Activated CD8-positive, alpha-beta memory T cell treated with anti-CD3 and anti-CD28 coated beads, Interleukin-2, amount 50 U/mL, for 1 hour (primary cell): ENCODE measurements around the gene RPN2.

Experiments used
- DNase-seq: peaks from one replicate; pipeline ENCODE4 v3.0.0-alpha.2; 2020; ENCODE audit errors: extremely low read depth

The RPN2 gene

DNA sequence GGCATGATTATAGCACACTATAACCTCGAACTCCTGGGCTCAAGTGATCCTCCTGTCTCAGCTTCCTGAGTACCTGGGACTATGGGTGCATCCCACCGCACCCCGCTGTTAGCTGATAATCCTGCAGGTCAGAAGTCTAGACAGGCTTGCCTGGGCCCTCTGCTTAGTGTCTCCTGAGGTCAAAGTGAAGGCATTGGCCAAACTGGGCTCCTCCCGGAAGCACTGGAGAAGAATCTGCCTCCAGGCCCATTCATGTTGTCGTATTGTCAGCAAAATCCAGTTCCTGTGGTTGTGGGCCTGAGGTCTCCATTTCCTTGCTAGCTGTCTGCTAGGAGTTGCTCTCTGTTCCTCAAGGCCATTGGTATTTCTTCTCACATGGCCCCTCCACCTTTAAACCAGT lies 6.6 kb downstream of the RPN2 start:
- no peak for DNase-seq

GRCh38 chr20:37188787-37189186 lies 9.7 kb downstream of the RPN2 start:
- DNase-seq: no peak

GRCh38 chr20:37189416-37190016 lies 10.4 kb downstream of the RPN2 start:
- DNase-seq: no peak

DNA sequence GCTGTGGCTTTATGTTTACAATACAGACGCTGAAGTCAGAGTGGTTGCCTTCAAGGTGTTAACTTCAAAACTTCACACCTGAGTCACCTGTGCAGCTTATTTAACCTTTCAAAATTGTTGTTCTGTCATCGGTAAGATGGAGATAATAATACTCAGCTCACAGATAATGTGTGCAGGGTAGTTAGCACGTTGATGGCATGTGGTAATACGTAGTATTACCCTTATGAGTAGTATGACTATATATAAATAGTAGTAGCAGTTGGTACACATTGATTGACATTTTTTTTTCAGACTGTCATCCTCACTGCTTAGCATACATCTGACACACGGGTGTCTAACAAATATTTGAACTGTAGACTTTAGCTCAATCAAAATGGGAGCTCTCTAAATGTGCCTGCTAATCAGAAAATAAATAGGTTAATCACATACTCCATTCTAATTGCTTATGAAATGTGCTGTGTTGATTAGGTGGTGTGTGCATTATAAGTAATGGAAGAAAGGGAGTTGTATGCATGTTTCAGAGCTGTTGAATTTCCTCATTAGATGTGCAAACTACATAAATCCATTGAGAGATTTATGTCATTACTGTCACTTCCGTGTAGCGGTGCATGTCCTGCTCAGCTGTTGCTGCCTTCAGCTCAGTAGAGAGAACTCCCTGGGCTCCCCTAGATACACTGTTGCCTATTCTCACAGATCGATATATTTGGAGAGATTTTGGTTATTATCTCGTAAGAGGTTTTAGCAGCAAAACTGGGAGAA lies 11.4 kb downstream of the RPN2 start:
- DNase-seq: no peak

- no peak for DNase-seq
Measured at GRCh38 chr20:37192137-37192854, 13.2 kb downstream of the RPN2 start.

DNA sequence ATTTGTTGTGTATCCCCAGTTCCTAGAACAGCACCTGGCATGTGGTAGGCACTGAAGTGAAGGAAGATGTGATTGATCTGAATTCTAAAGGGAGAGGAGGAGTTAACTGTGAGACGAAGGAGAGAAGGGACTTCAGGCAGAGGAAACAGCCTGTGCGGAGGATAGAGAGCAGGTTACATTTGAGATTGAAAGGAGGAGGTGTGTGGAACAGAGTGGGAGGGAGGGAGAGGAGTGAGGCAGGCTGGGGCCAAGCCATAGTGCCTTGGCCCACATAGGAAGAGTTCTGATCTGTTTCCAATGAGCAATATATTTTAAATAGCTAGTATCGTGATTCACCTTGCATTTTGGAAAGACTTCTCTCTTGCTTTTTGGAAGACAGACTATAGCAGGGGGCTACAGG lies 14.1 kb downstream of the RPN2 start:
- DNase-seq: no peak

- no peak for DNase-seq
Measured at GRCh38 chr20:37193821-37194220, 14.7 kb downstream of the RPN2 start.

- no peak for DNase-seq
Measured at GRCh38 chr20:37194621-37195417, 15.7 kb downstream of the RPN2 start.

GRCh38 chr20:37198932-37199660 lies 20.0 kb downstream of the RPN2 start:
- DNase-seq: no peak

DNA sequence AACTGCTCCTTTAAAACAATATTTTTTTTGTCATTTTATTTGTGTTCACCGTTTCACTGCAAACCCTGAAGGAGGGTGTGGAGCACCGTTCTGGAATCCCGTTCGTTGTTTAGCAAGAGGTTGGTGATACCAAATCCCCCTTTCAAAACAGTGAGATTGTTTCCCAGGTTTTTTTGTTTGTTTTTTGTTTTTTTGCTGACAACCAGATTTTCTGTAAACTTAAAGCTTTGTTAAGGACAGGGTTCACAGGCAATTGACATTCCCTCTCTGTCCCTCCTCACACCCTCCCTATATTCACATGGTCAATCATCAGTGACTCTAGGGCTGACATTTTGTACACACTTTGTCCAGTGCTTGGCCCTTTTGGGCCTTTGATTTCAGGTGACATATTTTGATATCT lies 21.2 kb downstream of the RPN2 start:
- no peak for DNase-seq

DNA sequence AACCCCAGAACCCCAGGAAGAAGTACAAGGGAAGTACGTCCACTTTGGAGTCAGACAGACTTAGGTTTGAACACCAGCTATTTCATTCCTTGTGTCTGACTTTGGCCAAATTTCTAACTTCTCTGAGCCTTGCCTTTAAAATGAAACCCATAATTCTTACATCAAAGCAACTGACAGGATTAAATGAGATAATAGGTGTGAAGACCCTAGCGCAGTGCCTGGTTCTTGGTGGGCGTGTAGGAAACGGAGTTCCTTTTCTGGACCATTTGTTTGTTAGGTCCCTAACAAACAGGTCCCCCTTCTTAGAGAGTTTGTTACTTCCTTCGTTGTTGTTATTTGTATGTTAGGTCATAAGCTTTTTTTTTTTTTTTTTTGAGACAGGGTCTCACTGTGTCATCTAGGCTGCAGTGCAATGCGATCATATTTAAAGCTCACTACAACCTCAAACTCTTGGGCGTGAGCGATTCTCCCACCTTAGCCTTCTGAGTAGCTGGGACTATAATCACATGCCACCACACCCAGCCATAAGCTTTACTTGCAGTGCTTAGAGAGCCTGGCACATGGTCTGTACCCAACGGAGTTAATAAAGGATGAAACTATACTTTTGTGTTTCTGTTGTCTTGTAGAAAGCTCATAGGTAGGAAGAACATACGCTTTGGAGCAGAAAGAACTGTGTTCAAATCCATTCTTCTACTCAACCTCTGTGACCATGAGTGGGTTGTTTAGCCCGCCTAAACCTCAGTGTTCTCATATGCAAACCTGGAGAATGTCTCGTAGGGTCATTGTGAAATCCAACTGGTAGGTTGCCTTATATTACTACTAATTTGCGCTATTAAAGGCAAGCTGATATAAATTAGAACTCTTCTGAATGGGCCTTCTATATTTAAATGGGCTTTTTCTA lies 22.0 kb downstream of the RPN2 start:
- DNase-seq: no peak

DNA sequence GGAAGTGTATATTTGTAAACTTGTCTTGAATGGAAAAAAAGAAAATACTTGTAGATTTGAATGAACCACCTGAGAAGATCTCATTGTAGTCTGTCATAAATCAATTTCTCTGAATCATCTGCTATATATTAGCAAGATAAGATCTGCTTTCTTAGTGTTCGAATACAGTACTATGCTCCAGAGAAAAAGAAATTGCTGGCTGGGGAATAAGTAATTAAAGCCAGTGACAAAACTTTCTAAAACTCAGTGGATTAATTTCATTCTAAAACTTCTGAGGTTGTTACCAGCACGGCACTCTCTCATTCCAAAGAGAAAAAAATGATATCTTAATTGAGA lies 22.7 kb downstream of the RPN2 start:
- no peak for DNase-seq

DNA sequence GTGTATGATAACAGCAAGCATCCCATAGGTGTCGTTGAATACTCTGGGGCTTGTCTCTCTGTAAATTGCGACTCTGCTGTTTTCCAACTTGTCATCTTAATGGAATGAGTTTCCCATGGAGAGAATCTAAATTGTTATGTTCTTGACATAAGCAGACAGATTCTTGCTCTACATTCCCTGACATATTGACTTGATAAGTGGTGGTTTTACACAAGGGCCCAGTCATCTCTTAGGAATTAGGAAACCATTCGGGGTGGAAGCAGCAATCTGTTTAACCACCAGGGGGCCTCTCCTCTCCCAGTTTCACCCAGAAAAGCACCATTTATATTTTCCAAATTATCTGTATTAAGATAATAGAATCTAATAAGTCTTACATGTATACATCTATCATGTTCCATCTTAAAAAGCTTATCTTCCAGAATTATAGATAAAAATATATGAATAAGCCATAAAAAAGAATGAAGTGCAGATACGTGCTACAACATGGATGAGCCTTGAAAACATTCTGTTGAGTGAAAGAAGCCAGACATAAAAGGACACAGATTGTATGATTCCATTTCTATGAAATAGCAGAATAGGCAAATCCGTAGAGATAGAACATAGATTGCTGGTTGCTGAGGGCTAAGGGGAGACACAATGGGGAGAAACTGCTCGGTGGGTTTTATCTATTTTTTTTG lies 23.3 kb downstream of the RPN2 start:
- DNase-seq: no peak

DNA sequence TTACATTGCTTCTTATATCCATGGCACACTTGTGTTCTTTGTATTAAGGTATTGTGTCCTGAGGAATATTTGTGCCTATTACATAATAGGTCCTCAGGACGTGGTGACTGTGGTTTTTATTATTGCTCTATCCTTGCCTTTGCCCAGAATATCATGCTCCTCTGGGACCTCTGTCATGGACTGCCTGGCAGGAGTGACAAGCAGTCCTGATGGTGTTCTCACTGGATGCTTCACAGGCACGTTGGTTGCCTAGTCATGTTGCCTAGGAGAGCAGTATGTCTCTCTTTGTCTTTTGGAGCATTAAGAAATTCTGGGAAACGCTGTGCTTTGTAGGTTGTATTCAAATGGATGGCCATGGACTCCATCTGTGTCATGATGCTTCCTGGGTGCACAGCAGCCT lies 24.9 kb downstream of the RPN2 start:
- no peak for DNase-seq

- DNase-seq: no peak
Measured at GRCh38 chr20:37205130-37205529, 26.0 kb downstream of the RPN2 start.

DNA sequence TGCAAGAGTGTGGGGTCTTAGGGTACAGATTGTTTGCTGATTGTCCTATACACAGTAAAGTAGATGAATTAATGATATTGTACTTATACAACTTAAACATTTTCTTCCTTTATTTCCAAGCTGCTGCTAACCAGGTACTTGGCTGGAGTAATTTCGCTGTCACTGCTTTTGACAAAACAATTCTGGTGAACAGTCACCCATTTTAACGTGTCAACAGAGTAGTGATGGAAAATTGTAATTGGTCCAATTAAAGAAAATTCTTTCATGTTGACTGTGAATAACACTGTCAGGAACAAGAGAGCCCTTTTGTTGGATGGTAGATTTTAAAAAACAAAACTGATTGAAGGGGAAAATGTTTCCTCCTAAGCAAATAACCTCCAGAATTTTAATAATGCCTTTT lies 26.7 kb downstream of the RPN2 start:
- DNase-seq: no peak

DNA sequence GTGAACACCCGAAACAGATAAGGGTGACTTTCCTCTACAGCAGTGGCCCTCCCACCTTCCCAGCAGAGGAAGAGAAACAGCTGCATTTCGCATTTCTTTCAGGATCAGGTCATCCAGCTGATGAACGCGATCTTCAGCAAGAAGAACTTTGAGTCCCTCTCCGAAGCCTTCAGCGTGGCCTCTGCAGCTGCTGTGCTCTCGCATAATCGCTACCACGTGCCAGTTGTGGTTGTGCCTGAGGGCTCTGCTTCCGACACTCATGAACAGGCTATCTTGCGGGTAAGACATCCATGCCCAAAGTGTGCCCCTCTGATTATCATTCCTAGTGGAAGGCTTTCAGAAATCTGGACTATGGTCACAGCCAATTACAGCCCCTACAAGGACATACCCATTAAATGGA lies 28.0 kb downstream of the RPN2 start:
- DNase-seq: no peak

GRCh38 chr20:37209193-37209592 lies 30.1 kb downstream of the RPN2 start:
- DNase-seq: no peak

DNA sequence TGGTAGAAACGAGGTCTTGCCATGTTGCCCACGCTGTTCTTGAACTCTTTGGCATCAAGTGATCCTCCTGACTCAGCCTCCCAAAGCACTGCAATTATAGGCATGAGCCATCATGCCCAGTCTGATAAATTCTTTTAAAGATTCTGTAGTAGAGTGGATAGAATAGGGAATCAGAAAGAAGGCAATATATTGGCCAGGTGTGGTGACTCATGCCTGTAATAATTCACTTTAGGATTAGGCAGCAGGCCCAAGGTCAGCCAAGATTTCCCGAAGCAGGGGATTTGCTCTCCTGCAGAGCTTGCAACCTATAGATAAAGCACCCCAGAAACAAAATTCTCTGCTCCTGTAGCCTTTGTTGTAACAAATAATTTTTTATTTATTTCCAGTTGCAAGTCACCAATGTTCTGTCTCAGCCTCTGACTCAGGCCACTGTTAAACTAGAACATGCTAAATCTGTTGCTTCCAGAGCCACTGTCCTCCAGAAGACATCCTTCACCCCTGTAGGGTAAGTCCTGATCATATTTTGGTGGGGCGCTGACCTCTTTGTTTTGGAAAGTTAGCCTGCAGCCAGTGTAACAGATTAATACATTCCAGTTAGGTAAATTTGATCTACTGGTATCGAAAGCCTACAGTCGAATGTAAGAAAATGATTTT lies 30.7 kb downstream of the RPN2 start:
- DNase-seq: no peak

- no peak for DNase-seq
Measured at GRCh38 chr20:37218441-37218840, 39.3 kb downstream of the RPN2 start.
